ENCODE results near the gene RAB33A.

DNA sequence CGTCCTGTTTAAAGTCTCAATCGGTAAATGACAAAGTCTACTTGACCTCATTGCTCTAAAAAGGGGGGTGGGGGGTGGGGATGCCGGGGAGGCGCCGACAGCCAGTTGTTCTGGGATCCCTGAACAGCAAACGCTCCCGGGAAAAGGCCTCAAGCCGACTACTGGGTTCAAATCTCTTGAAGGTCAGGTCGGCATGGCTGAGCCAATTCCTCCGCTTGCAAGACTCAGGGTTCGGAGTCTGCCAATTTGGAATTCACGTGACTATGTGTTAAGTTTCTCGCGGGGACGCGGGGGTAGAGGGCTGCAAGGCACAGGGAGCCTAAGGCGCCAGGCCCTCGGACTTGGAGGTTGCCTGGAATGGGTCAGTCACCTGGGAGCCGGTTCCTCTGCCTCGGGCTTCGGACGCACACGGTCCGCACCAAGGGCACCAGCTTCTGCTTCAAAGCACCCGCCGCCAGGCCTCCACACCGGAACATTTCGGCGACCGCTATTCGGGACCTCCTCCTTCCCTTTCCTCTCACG, 6.5 kb upstream of the RAB33A start:
- TF ChIP-seq, protein P1, sequence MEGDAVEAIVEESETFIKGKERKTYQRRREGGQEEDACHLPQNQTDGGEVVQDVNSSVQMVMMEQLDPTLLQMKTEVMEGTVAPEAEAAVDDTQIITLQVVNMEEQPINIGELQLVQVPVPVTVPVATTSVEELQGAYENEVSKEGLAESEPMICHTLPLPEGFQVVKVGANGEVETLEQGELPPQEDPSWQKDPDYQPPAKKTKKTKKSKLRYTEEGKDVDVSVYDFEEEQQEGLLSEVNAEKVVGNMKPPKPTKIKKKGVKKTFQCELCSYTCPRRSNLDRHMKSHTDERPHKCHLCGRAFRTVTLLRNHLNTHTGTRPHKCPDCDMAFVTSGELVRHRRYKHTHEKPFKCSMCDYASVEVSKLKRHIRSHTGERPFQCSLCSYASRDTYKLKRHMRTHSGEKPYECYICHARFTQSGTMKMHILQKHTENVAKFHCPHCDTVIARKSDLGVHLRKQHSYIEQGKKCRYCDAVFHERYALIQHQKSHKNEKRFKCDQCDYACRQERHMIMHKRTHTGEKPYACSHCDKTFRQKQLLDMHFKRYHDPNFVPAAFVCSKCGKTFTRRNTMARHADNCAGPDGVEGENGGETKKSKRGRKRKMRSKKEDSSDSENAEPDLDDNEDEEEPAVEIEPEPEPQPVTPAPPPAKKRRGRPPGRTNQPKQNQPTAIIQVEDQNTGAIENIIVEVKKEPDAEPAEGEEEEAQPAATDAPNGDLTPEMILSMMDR (IDR thresholded peaks at IDR 0.05; ENCODE audit: low read depth, low read length, missing input control): no peak
- TF ChIP-seq GABPA (IDR thresholded peaks at IDR 0.05 in 1 of 2, conservative IDR thresholded peaks at IDR 0.05 in 1 of 2) (no peak), YY1 (IDR thresholded peaks at IDR 0.05) (no peak), MAX (IDR thresholded peaks at IDR 0.05) (no peak), REST (IDR thresholded peaks at IDR 0.05) (no peak), EGR1 (IDR thresholded peaks at IDR 0.05; ENCODE audit: low read depth in 2 of 2) (no peak), JUND (IDR thresholded peaks at IDR 0.05) (no peak), RXRA (IDR thresholded peaks at IDR 0.05) (no peak), FOXA1 (IDR thresholded peaks at IDR 0.05) (no peak), RAD21 (IDR thresholded peaks at IDR 0.05) (no peak), TAF1 (conservative IDR thresholded peaks at IDR 0.05) (no peak)
- TF ChIP-seq, protein P2, sequence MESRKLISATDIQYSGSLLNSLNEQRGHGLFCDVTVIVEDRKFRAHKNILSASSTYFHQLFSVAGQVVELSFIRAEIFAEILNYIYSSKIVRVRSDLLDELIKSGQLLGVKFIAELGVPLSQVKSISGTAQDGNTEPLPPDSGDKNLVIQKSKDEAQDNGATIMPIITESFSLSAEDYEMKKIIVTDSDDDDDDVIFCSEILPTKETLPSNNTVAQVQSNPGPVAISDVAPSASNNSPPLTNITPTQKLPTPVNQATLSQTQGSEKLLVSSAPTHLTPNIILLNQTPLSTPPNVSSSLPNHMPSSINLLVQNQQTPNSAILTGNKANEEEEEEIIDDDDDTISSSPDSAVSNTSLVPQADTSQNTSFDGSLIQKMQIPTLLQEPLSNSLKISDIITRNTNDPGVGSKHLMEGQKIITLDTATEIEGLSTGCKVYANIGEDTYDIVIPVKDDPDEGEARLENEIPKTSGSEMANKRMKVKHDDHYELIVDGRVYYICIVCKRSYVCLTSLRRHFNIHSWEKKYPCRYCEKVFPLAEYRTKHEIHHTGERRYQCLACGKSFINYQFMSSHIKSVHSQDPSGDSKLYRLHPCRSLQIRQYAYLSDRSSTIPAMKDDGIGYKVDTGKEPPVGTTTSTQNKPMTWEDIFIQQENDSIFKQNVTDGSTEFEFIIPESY (IDR thresholded peaks at IDR 0.05): no peak
- TF ChIP-seq, protein P3, sequence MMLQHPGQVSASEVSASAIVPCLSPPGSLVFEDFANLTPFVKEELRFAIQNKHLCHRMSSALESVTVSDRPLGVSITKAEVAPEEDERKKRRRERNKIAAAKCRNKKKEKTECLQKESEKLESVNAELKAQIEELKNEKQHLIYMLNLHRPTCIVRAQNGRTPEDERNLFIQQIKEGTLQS (IDR thresholded peaks at IDR 0.05): no peak
